ENCODE results near the gene KCNH1. TPM values are rescaled to one million over a fixed set of nuclear protein-coding genes. Genes with fewer than 3 reads are reported as not detected.

KCNH1 gene
- polyA plus RNA-seq, 1 donor from 2014 or later: 3.9 TPM

GRCh38 chr1:210848474-210848873, 285.5 kb downstream of the KCNH1 start:
- no peaks in the 10 kb centered on the region for H3K9me3 ChIP-seq (ENCODE audit: low read length)
- no peaks in the 10 kb centered on the region for H3K36me3 ChIP-seq (ENCODE audit: insufficient read depth, low read length)
- no peak overlapping the region for H3K4me3 ChIP-seq (ENCODE audit: low read length)
- H2AFZ ChIP-seq (ENCODE audit: low read depth, low read length): no peak overlapping the region
- no peak overlapping the region for H3K9ac ChIP-seq (ENCODE audit: low read length)
- H3K27ac ChIP-seq (ENCODE audit: low read length): no peak overlapping the region
- H3K9me2 ChIP-seq (ENCODE audit: insufficient read depth, low read length): no peaks in the 10 kb centered on the region
- H3K4me2 ChIP-seq (ENCODE audit: low read length): no peak overlapping the region
- no peaks in the 10 kb centered on the region for H3K27me3 ChIP-seq (ENCODE audit: insufficient read depth, low read depth, low read length)
- no peaks in the 10 kb centered on the region for H3K79me2 ChIP-seq (replicated peaks; ENCODE audit: insufficient read depth, low read length)
- H4K20me1 ChIP-seq (ENCODE audit: insufficient read depth): no peaks in the 10 kb centered on the region
- no peak for TF ChIP-seq EZH2 (IDR thresholded peaks at IDR 0.05; ENCODE audit: borderline replicate concordance, insufficient read depth, low read length, poor library complexity, severe bottlenecking)
- no peak for TF ChIP-seq EP300 (conservative IDR thresholded peaks at IDR 0.05; ENCODE audit: poor library complexity, severe bottlenecking)
- TF ChIP-seq MXI1 (conservative IDR thresholded peaks at IDR 0.05; ENCODE audit: poor library complexity, severe bottlenecking): no peak
- TF ChIP-seq SMC3 (conservative IDR thresholded peaks at IDR 0.05; ENCODE audit: poor library complexity): no peak
- TF ChIP-seq, protein P1, sequence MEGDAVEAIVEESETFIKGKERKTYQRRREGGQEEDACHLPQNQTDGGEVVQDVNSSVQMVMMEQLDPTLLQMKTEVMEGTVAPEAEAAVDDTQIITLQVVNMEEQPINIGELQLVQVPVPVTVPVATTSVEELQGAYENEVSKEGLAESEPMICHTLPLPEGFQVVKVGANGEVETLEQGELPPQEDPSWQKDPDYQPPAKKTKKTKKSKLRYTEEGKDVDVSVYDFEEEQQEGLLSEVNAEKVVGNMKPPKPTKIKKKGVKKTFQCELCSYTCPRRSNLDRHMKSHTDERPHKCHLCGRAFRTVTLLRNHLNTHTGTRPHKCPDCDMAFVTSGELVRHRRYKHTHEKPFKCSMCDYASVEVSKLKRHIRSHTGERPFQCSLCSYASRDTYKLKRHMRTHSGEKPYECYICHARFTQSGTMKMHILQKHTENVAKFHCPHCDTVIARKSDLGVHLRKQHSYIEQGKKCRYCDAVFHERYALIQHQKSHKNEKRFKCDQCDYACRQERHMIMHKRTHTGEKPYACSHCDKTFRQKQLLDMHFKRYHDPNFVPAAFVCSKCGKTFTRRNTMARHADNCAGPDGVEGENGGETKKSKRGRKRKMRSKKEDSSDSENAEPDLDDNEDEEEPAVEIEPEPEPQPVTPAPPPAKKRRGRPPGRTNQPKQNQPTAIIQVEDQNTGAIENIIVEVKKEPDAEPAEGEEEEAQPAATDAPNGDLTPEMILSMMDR (IDR thresholded peaks at IDR 0.05; ENCODE audit: poor library complexity, severe bottlenecking): no peak
- TF ChIP-seq REST (IDR thresholded peaks at IDR 0.05; ENCODE audit: borderline replicate concordance): no peak
- TF ChIP-seq POLR2AphosphoS5 (IDR thresholded peaks at IDR 0.05): no peak
- TF ChIP-seq RAD21 (conservative IDR thresholded peaks at IDR 0.05): no peak
- no peak for TF ChIP-seq TAF1 (IDR thresholded peaks at IDR 0.05; ENCODE audit: low read depth)
- no peaks in the 10 kb centered on the region for H3F3A ChIP-seq (ENCODE audit: insufficient read depth, low read length, poor library complexity, severe bottlenecking)

- H3F3A ChIP-seq (ENCODE audit: insufficient read depth, low read length, poor library complexity, severe bottlenecking): no peaks in the 10 kb centered on the region
- H3K4me2 ChIP-seq (ENCODE audit: low read length): no peak overlapping the region
- H3K79me2 ChIP-seq (replicated peaks; ENCODE audit: insufficient read depth, low read length): no peaks in the 10 kb centered on the region
- no peak overlapping the region for H2AFZ ChIP-seq (ENCODE audit: low read depth, low read length)
- peaks cover 4% of the 10 kb centered on the region for H3K9me3 ChIP-seq (ENCODE audit: low read length)
- no peak overlapping the region for H3K9ac ChIP-seq (ENCODE audit: low read length)
- H4K20me1 ChIP-seq (ENCODE audit: insufficient read depth): no peaks in the 10 kb centered on the region
- no peaks in the 10 kb centered on the region for H3K27me3 ChIP-seq (ENCODE audit: insufficient read depth, low read depth, low read length)
- no peak overlapping the region for H3K27ac ChIP-seq (ENCODE audit: low read length)
- H3K4me3 ChIP-seq (ENCODE audit: low read length): no peak overlapping the region
- TF ChIP-seq SMC3 (conservative IDR thresholded peaks at IDR 0.05; ENCODE audit: poor library complexity) (no peak), MXI1 (conservative IDR thresholded peaks at IDR 0.05; ENCODE audit: poor library complexity, severe bottlenecking) (no peak), EZH2 (IDR thresholded peaks at IDR 0.05; ENCODE audit: borderline replicate concordance, insufficient read depth, low read length, poor library complexity, severe bottlenecking) (no peak), EP300 (conservative IDR thresholded peaks at IDR 0.05; ENCODE audit: poor library complexity, severe bottlenecking) (no peak), RAD21 (conservative IDR thresholded peaks at IDR 0.05) (no peak), POLR2AphosphoS5 (IDR thresholded peaks at IDR 0.05) (no peak), TAF1 (IDR thresholded peaks at IDR 0.05; ENCODE audit: low read depth) (no peak), REST (IDR thresholded peaks at IDR 0.05; ENCODE audit: borderline replicate concordance) (no peak)
- TF ChIP-seq, protein P1 (IDR thresholded peaks at IDR 0.05; ENCODE audit: poor library complexity, severe bottlenecking): no peak
- no peaks in the 10 kb centered on the region for H3K36me3 ChIP-seq (ENCODE audit: insufficient read depth, low read length)
- no peaks in the 10 kb centered on the region for H3K9me2 ChIP-seq (ENCODE audit: insufficient read depth, low read length)
Measured at GRCh38 chr1:210841926-210842625, 291.9 kb downstream of the KCNH1 start.

Measured in neural cell (in vitro differentiated cells).